ENCODE data around the gene TK1.

The TK1 gene

DNA sequence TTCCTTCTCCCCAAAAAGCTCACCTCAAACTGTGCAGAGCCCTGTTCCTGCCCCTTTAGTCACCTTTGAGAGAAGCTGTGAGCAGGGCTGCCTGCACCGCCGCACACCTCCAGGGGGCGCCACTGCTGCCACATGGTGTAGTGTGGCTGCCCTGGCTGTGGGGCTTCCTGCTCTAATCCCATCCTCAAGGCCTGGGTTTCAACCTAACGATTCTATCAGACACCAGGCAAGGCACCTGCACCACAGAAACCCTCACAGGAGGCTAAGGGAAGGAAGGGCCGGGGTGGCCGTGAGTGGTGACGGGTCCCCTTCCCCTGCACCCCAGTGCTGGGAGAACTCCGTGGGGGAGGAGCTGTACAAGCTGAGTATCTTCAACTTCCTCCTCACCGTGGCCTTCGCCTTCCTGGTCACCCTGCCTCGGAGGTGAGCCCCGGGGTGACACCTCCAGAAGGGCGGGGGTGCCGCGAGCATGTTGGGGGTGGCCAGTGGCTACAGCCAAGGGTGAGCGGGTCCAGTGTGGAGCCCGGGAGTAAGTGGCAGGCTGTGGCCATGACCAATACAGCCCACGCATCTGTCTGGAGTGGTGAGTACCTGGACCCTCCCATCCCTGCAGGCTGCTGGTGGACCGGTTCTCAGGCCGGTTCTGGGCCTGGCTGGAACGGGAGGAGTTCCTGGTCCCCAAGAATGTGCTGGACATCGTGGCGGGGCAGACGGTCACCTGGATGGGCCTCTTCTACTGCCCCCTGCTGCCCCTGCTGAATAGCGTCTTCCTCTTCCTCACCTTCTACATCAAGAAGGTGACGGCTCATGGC lies 49.3 kb downstream of the TK1 start:
- H3K9me3 ChIP-seq (ENCODE audit: control insufficient read depth, insufficient read depth, low read length): no peaks in the 10 kb centered on the region
- no peaks in the 10 kb centered on the region for H3K36me3 ChIP-seq (ENCODE audit: control insufficient read depth, insufficient read depth, low read length)
- H3K4me3 ChIP-seq (ENCODE audit: low read depth, low read length): no peak overlapping the region
- H3K9ac ChIP-seq (ENCODE audit: low read depth, low read length): no peak overlapping the region
- H3K27me3 ChIP-seq (ENCODE audit: control insufficient read depth, insufficient read depth, low read length): peaks cover 16% of the 10 kb centered on the region
- H3K4me1 ChIP-seq (ENCODE audit: control insufficient read depth, insufficient read depth, low read length): 0 out of 2 replicates have a peak, but pooled peaks cover 2% of the 10 kb centered on the region
- H3K27ac ChIP-seq (ENCODE audit: low read depth, low read length): no peak overlapping the region

DNA sequence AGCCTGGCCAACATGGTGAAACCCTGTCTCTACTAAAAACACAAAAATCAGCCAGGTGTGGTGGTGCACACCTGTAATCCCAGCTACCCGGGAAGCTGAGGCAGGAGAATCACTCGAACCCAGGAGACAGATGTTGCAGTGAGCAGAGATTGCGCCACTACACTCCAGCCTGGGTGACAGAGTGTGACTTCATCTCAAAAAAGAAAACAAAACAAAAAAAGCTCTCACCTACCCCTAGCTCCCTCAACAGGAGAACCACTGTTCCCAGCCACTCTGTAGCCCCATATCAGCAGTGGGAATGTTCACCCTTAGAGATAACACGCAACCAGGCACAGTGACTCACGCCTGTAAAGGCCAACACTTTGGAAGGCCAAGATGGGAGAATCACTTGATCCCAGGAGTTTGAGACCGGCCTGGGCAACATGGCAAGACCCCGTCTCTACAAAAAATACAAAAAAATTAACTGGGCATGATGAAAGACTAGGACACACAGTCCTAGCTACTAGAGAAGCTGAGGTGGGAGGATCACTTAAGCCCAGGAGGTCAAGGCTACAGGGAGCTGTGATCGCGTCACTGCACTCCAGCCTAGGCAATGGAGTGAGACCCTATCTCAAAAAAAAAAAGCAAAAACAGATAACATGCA lies 50.9 kb downstream of the TK1 start:
- H3K9ac ChIP-seq (ENCODE audit: low read depth, low read length): no peak overlapping the region
- H3K9me3 ChIP-seq (ENCODE audit: control insufficient read depth, insufficient read depth, low read length): no peaks in the 10 kb centered on the region
- H3K36me3 ChIP-seq (ENCODE audit: control insufficient read depth, insufficient read depth, low read length): no peaks in the 10 kb centered on the region
- H3K27ac ChIP-seq (ENCODE audit: low read depth, low read length): no peak overlapping the region
- 0 out of 2 replicates have a peak, but pooled peaks cover 5% of the 10 kb centered on the region for H3K4me1 ChIP-seq (ENCODE audit: control insufficient read depth, insufficient read depth, low read length)
- H3K4me3 ChIP-seq (ENCODE audit: low read depth, low read length): no peak overlapping the region
- peaks cover 28% of the 10 kb centered on the region for H3K27me3 ChIP-seq (ENCODE audit: control insufficient read depth, insufficient read depth, low read length)

DNA sequence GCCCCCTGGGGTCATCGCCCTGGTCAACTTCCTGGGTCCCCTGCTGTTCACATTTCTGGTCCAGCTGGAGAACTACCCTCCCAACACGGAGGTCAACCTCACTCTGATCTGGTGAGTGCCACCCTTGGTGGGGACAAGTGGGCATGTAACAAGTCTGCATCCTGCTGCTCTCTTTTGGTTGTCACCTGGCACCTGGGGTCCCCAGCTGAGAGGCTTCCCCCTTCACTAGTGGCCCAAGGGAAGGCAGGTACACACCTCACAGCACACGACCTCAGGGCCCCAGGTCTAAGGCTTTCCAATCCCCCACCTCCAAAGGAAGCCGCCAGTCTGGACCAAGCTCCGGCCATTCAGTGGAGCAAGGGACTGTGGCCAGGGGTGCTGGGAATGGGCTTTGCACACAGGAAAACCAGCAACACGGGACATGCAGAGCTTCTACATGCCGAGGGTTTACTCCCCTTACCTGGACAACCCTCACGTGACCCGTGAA lies 51.9 kb downstream of the TK1 start:
- Histone ChIP-seq H3K4me1 (ENCODE audit: control insufficient read depth, insufficient read depth, low read length) (peaks cover 11% of the 10 kb centered on the region; the same call in 1 of the 2 replicates), H3K4me3 (ENCODE audit: low read depth, low read length) (no peak overlapping the region), H3K36me3 (ENCODE audit: control insufficient read depth, insufficient read depth, low read length) (no peaks in the 10 kb centered on the region), H3K27me3 (ENCODE audit: control insufficient read depth, insufficient read depth, low read length) (peaks cover 35% of the 10 kb centered on the region), H3K9ac (ENCODE audit: low read depth, low read length) (no peak overlapping the region), H3K27ac (ENCODE audit: low read depth, low read length) (no peak overlapping the region), H3K9me3 (ENCODE audit: control insufficient read depth, insufficient read depth, low read length) (no peaks in the 10 kb centered on the region)

DNA sequence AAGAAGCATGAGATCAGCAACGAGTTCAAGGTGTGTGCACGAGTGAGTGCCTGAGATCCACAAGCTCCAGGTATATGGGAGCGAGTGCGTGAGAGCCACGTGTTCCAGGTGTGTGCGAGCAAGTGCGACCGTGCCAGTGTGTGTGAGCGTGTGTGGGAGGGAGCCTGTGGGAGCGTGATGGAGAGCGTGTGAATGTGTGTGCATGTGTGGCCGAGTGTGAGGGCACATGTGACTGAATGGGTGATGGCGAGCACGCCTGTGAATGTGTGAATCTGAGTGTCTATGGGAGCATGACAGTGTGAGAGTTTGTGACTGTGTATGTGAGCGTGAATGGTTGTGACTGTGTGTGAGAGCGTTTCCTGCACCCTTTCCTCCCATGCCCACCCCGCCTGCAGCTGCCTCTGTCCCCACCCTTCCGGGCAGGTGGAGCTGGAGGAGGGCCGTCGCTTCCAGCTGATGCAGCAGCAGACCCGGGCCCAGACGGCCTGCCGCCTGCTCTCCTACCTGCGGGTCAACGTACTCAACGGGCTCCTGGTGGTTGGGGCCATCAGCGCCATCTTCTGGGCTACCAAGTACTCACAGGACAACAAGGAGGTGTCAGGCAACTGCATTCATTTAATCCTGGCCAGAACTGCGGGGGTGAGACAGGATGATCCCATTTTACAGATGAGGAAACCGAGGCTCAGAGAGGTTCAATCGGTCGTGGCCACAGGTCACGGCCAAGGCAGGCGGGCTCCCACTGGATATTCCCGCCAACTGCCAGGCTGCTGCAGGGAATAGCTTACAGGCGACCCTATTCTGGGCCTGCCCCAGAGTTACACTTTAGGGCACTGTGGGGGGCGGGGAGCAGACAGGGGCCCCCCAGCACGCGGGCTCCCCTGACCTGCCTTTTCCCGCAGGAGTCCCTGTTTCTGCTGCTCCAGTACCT lies 52.6 kb downstream of the TK1 start:
- Histone ChIP-seq H3K36me3 (ENCODE audit: control insufficient read depth, insufficient read depth, low read length) (no peaks in the 10 kb centered on the region), H3K27me3 (ENCODE audit: control insufficient read depth, insufficient read depth, low read length) (peaks cover 35% of the 10 kb centered on the region), H3K9ac (ENCODE audit: low read depth, low read length) (no peak overlapping the region), H3K4me3 (ENCODE audit: low read depth, low read length) (no peak overlapping the region), H3K9me3 (ENCODE audit: control insufficient read depth, insufficient read depth, low read length) (no peaks in the 10 kb centered on the region), H3K27ac (ENCODE audit: low read depth, low read length) (no peak overlapping the region), H3K4me1 (ENCODE audit: control insufficient read depth, insufficient read depth, low read length) (peaks cover 14% of the 10 kb centered on the region; the same call in 1 of the 2 replicates)

DNA sequence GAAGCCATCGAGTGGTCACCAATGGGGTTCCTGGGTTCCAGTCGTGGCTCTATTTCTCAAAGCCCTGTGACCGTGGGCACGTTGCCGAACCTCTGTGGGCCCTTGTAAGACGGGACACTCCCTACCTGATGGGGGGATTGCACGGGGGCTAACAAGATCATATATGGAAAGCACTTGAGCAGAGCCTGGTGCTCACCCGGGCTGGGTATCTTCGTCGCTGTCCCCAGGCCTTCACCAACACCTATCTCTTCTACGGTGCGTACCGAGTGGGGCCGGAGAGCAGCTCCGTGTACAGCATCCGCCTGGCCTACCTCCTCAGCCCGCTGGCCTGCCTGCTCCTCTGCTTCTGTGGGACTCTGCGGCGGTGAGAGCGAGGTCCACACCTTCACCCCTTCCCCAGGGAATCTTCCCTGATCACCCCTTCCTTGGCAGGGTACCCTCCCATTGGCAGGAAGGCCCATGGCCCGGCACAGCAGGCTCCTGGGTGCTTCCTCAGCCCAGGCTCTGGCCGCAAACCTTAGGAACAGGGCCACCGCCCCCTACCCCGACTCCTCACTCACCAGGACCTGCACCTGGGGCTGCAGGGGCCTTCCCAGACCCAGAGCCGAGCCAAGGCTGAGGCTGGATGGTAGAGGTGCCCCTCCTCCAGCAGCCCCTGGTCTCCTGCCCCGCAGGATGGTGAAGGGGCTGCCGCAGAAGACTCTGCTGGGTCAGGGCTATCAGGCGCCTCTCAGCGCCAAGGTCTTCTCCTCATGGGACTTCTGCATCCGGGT lies 53.5 kb downstream of the TK1 start:
- H3K27ac ChIP-seq (ENCODE audit: low read depth, low read length): no peak overlapping the region
- peaks cover 17% of the 10 kb centered on the region; the same call in 1 of the 2 replicates for H3K4me1 ChIP-seq (ENCODE audit: control insufficient read depth, insufficient read depth, low read length)
- no peak overlapping the region for H3K4me3 ChIP-seq (ENCODE audit: low read depth, low read length)
- peaks cover 35% of the 10 kb centered on the region for H3K27me3 ChIP-seq (ENCODE audit: control insufficient read depth, insufficient read depth, low read length)
- H3K36me3 ChIP-seq (ENCODE audit: control insufficient read depth, insufficient read depth, low read length): no peaks in the 10 kb centered on the region
- no peak overlapping the region for H3K9ac ChIP-seq (ENCODE audit: low read depth, low read length)
- H3K9me3 ChIP-seq (ENCODE audit: control insufficient read depth, insufficient read depth, low read length): no peaks in the 10 kb centered on the region

DNA sequence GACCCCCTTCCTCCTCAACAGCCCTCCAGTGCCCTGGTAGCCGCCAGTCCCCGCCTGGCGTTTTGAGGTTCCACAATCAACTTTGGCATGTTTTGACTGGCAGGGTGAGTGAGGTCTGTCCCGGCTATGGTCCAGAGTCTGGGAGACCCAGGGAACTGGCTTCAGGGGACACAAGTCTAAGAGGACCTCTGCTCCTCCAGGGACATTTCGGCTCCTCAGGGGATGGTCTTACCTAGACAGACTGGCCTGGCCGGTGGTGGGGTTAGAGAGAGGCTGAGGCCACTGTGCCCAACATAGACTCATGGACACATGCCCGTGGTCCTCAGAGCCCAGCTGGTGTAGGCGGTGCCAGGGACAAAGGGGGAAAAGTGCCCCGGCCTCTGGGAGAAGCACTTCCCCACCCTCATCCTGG lies 54.1 kb downstream of the TK1 start:
- H3K27me3 ChIP-seq (ENCODE audit: control insufficient read depth, insufficient read depth, low read length): peaks cover 35% of the 10 kb centered on the region
- H3K4me3 ChIP-seq (ENCODE audit: low read depth, low read length): no peak overlapping the region
- H3K9me3 ChIP-seq (ENCODE audit: control insufficient read depth, insufficient read depth, low read length): no peaks in the 10 kb centered on the region
- peaks cover 17% of the 10 kb centered on the region; the same call in 1 of the 2 replicates for H3K4me1 ChIP-seq (ENCODE audit: control insufficient read depth, insufficient read depth, low read length)
- H3K36me3 ChIP-seq (ENCODE audit: control insufficient read depth, insufficient read depth, low read length): no peaks in the 10 kb centered on the region
- H3K27ac ChIP-seq (ENCODE audit: low read depth, low read length): no peak overlapping the region
- no peak overlapping the region for H3K9ac ChIP-seq (ENCODE audit: low read depth, low read length)

DNA sequence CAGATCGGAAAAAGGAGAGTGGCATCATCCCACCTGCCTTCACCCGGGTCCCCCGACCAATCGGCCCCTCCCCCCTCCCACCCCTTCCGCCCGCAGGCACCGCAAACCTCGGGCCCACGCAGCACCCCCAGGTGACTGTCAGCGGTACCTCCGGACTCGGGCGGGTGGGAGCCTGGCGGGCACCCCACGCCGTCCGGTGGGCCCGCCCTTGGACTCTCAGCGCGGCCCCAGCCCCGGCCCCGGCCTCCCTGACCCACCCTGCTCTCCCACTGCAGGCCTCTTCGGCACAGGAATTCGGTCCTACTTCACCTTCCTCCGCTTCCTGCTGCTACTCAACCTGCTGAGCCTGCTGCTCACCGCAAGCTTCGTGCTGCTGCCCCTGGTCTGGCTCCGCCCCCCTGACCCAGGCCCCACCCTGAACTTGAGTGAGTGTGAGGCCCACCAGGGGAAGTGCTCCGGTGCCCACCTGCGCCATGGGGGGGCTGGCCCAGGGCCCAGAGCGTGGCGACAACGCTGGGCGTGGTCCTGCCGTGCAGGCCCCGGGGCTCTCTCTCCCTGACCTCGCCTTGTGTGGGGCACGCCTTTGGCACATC lies 54.7 kb downstream of the TK1 start:
- H3K4me3 ChIP-seq (ENCODE audit: low read depth, low read length): peak overlapping the region; percentile 48
- peaks cover 20% of the 10 kb centered on the region for H3K4me1 ChIP-seq (ENCODE audit: control insufficient read depth, insufficient read depth, low read length)
- H3K27ac ChIP-seq (ENCODE audit: low read depth, low read length): no peak overlapping the region
- no peak overlapping the region for H3K9ac ChIP-seq (ENCODE audit: low read depth, low read length)
- no peaks in the 10 kb centered on the region for H3K36me3 ChIP-seq (ENCODE audit: control insufficient read depth, insufficient read depth, low read length)
- no peaks in the 10 kb centered on the region for H3K9me3 ChIP-seq (ENCODE audit: control insufficient read depth, insufficient read depth, low read length)
- H3K27me3 ChIP-seq (ENCODE audit: control insufficient read depth, insufficient read depth, low read length): peaks cover 35% of the 10 kb centered on the region

DNA sequence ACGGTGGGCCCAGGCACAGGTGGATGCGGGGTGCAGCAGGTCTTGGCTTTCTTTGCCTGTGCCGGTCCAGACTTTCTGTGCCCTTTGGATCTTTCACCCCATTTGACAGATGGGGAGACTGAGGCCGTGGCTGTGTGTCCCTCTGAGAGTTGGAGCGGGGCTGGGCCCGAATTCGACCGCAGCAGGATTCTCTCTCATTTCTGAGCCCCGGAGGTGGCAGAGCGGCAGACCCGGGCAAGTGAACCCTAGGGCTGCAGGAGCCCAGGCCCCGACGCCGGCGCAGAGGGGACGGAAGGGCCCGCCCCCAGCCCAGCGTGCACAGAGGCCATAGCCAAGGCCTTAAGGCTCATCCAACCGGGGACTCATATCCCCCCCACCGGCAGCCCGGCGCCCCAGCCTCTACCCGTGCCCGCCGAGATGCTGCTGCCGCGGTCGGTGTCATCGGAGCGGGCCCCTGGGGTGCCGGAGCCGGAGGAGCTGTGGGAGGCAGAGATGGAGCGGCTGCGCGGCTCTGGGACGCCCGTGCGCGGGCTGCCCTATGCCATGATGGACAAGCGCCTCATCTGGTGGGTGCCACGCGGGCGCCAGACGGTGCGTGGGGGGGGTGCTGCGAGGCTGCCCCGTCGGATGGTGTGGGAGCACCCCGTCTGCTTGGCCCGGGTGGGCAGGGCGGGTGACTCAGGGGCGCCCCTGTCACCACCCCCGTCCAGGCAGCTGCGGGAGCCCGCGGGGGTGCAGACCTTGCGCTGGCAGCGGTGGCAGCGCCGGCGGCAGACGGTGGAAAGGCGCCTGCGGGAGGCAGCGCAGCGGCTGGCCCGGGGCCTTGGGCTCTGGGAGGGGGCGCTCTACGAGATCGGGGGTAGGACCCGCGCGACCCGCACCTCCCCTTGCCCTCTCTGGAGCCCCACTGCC lies 55.4 kb downstream of the TK1 start:
- H3K27ac ChIP-seq (ENCODE audit: low read depth, low read length): no peak overlapping the region
- peaks cover 35% of the 10 kb centered on the region for H3K27me3 ChIP-seq (ENCODE audit: control insufficient read depth, insufficient read depth, low read length)
- no peaks in the 10 kb centered on the region for H3K9me3 ChIP-seq (ENCODE audit: control insufficient read depth, insufficient read depth, low read length)
- no peak overlapping the region for H3K9ac ChIP-seq (ENCODE audit: low read depth, low read length)
- no peaks in the 10 kb centered on the region for H3K36me3 ChIP-seq (ENCODE audit: control insufficient read depth, insufficient read depth, low read length)
- peak overlapping the region; percentile 48; the same call in 1 of the 2 replicates for H3K4me3 ChIP-seq (ENCODE audit: low read depth, low read length)
- H3K4me1 ChIP-seq (ENCODE audit: control insufficient read depth, insufficient read depth, low read length): peaks cover 26% of the 10 kb centered on the region

DNA sequence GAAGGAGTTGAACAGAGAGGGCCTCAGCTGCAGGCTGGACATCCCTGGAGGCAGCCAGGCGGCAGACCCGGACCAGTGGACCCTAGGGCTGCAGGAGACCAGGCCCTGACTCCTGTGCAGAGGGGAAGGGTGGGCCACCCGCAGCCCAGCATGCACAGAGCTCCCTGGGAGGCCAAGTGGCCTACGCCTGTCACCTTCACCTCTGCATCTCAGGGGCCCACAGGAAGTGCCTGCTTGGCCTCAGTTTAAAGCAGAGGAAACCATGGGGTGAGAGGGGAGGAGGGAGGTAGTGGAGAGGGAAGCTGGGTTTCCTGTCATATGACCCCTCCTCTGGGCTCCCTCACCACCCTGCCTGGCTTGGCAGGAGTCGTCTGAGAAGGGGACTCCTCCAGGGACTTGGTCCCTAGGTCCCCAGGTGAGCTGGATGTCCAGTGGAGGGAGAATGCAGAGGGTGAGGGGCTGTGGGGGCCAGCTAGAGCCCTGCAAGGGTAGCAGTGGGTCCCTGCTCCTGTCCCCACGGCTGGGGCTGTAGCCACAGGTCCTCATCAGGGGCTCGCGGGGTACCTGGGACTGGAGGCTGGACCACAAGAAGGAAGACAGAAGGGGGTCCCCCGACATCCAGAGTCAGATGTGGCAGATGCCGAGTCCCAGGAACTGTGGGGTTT lies 56.3 kb downstream of the TK1 start, which contains the start of gene TMC8:
TMC8 (plus strand) TSS at position 335 of the 665 bp plus-strand sequence. CDS start 818 bp downstream, outside the sequence.
- peaks cover 26% of the 10 kb centered on the region for H3K4me1 ChIP-seq (ENCODE audit: control insufficient read depth, insufficient read depth, low read length)
- no peak within 1 kb of the TSS for H3K27ac ChIP-seq (ENCODE audit: low read depth, low read length)
- no peak within 1 kb of the TSS for H3K9ac ChIP-seq (ENCODE audit: low read depth, low read length)
- peak within 1 kb of the TSS; percentile 48; the same call in 1 of the 2 replicates for H3K4me3 ChIP-seq (ENCODE audit: low read depth, low read length)
- H3K9me3 ChIP-seq (ENCODE audit: control insufficient read depth, insufficient read depth, low read length): no peaks in the 10 kb centered on the region
- no peaks in the 10 kb centered on the region for H3K36me3 ChIP-seq (ENCODE audit: control insufficient read depth, insufficient read depth, low read length)
- peaks cover 35% of the 10 kb centered on the region for H3K27me3 ChIP-seq (ENCODE audit: control insufficient read depth, insufficient read depth, low read length)

Data from HUES48 (cell line).